ENCODE data around the gene ZNF100.

DNA sequence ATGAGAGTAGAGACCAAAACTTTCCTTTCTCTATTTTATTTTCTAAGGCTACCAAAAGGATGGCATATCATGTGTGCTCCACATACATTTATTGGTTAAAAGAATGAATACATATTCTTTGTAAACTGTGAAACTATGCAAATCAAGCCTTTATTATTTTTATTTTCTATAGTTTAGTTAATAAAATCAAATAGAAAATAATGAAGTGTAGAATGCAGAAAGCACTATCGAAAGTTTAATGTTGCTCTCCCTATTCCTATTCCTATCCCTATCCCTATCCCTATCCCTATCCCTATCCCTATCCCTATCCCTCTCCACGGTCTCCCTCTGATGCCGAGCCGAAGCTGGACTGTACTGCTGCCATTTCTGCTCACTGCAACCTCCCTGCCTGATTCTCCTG is 60.3 kb downstream of the ZNF100 start:
- TF ChIP-seq, protein P1, sequence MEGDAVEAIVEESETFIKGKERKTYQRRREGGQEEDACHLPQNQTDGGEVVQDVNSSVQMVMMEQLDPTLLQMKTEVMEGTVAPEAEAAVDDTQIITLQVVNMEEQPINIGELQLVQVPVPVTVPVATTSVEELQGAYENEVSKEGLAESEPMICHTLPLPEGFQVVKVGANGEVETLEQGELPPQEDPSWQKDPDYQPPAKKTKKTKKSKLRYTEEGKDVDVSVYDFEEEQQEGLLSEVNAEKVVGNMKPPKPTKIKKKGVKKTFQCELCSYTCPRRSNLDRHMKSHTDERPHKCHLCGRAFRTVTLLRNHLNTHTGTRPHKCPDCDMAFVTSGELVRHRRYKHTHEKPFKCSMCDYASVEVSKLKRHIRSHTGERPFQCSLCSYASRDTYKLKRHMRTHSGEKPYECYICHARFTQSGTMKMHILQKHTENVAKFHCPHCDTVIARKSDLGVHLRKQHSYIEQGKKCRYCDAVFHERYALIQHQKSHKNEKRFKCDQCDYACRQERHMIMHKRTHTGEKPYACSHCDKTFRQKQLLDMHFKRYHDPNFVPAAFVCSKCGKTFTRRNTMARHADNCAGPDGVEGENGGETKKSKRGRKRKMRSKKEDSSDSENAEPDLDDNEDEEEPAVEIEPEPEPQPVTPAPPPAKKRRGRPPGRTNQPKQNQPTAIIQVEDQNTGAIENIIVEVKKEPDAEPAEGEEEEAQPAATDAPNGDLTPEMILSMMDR (IDR thresholded peaks at IDR 0.05; ENCODE audit: insufficient read depth, low read depth, low read length), result no peak
- TF ChIP-seq EZH2 (IDR thresholded peaks at IDR 0.05; ENCODE audit: insufficient read depth, low read length), result no peak
